ENCODE results near the gene UBD. TPM values are rescaled to one million over a fixed set of nuclear protein-coding genes. Genes with fewer than 3 reads are reported as not detected.

UBD gene
- polyA plus RNA-seq, 2 of the 4 experiments (the other 2 are of a cell fraction) = 0.19 to 0.41 TPM

GRCh38 chr6:29517245-29517644 lies 42.3 kb downstream of the UBD start:
- ATAC-seq = no peak
- CTCF ChIA-PET = interaction anchor here (0.6 to 1.3 kb wide), 2 partner anchors 8 to 30 kb away, joined by 3 to 5 read pairs; no protein-coding TSS in a partner anchor

GRCh38 chr6:29516108-29516507 lies 43.4 kb downstream of the UBD start:
- POLR2A ChIA-PET = no interaction called here
- H3K9me3 ChIP-seq = no peaks in the 10 kb centered on the region
- FAIRE-seq (no peak), ATAC-seq (peak in 1 of 2 experiments; percentile 42; a peak in 1 of 6 replicates), DNase-seq (ENCODE audit: low read depth in 1 of 2, low spot score in 1 of 2) (peak in 1 of 2 experiments; percentile 5)
- no peaks in the 10 kb centered on the region for H3K4me1 ChIP-seq
- H3K27ac ChIP-seq = no peak overlapping the region
- CTCF ChIA-PET = interaction anchor here (1.3 kb wide), 1 partner anchor 9 kb away, joined by 5 read pairs; no protein-coding TSS in a partner anchor
- no peak overlapping the region for H3K4me2 ChIP-seq
- 4% methylated on average over 6 of the region's 6 CpGs for WGBS (ENCODE audit: missing lambda C conversion rate)
- H3K4me3 ChIP-seq = no peak overlapping the region
- TF ChIP-seq MYC (IDR thresholded peaks at IDR 0.05; ENCODE audit: borderline replicate concordance, low read length) (no peak), RNF2 (IDR thresholded peaks at IDR 0.05; ENCODE audit: borderline replicate concordance, low read depth) (no peak), HOXA7 (CRISPR knock-in tag; IDR thresholded peaks at IDR 0.05) (no peak), REST (IDR thresholded peaks at IDR 0.05) (no peak), EHF (CRISPR knock-in tag; IDR thresholded peaks at IDR 0.05) (no peak), CBX8 (IDR thresholded peaks at IDR 0.05) (no peak), SREBF2 (IDR thresholded peaks at IDR 0.05) (no peak), NPAS2 (CRISPR knock-in tag; IDR thresholded peaks at IDR 0.05; ENCODE audit: borderline replicate concordance) (no peak), PHF8 (IDR thresholded peaks at IDR 0.05; ENCODE audit: borderline replicate concordance, low read depth) (no peak), ELK1 (IDR thresholded peaks at IDR 0.05; ENCODE audit: low read depth, low read length) (no peak), ZNF302 (CRISPR knock-in tag; IDR thresholded peaks at IDR 0.05) (no peak), RCOR1 (IDR thresholded peaks at IDR 0.05; ENCODE audit: low read depth, low read length) (no peak), ZFP36 (IDR thresholded peaks at IDR 0.05; ENCODE audit: borderline replicate concordance, partially characterized antibody) (no peak), ATOH8 (CRISPR knock-in tag; IDR thresholded peaks at IDR 0.05; ENCODE audit: low read depth) (no peak)

More at GRCh38 chr6:29517245-29517644, 42.3 kb downstream of the UBD start:
- POLR2A ChIA-PET = no interaction called here
- TF ChIP-seq SMC3 (IDR thresholded peaks at IDR 0.05) = no peak
- no peak for TF ChIP-seq POLR2AphosphoS2 (conservative IDR thresholded peaks at IDR 0.05; ENCODE audit: low read length)
- TF ChIP-seq PBX3 (IDR thresholded peaks at IDR 0.05) = no peak
- no peak for TF ChIP-seq ZFP36 (IDR thresholded peaks at IDR 0.05; ENCODE audit: borderline replicate concordance, partially characterized antibody)
- TF ChIP-seq KDM1A (IDR thresholded peaks at IDR 0.05; ENCODE audit: low read depth) = no peak
- TF ChIP-seq POLR2A (IDR thresholded peaks at IDR 0.05; ENCODE audit: low read length) = no peak
- TF ChIP-seq HOXB13 (CRISPR knock-in tag; IDR thresholded peaks at IDR 0.05; ENCODE audit: low read depth) = no peak
- no peak for TF ChIP-seq JUN (IDR thresholded peaks at IDR 0.05)
- TF ChIP-seq GATA3 (IDR thresholded peaks at IDR 0.05; ENCODE audit: borderline replicate concordance) = no peak
- no peak for TF ChIP-seq CTCF (IDR thresholded peaks at IDR 0.05)
- TF ChIP-seq EP300 (IDR thresholded peaks at IDR 0.05) = no peak
- no peak for TF ChIP-seq HDAC2 (IDR thresholded peaks at IDR 0.05)
- TF ChIP-seq E2F6 (IDR thresholded peaks at IDR 0.05; ENCODE audit: borderline replicate concordance, low read depth) = no peak
- no peak for TF ChIP-seq HOXB5 (CRISPR knock-in tag; IDR thresholded peaks at IDR 0.05)
- no peak for TF ChIP-seq PHF8 (IDR thresholded peaks at IDR 0.05; ENCODE audit: borderline replicate concordance, low read depth)
- no peak for TF ChIP-seq ZSCAN20 (CRISPR knock-in tag; IDR thresholded peaks at IDR 0.05)
- Histone ChIP-seq H3K4me1 (no peaks in the 10 kb centered on the region), H3K9me3 (no peaks in the 10 kb centered on the region), H3K4me3 (no peak overlapping the region), H3K27ac (no peak overlapping the region), H3K4me2 (no peak overlapping the region)
- DNase-seq (ENCODE audit: low read depth in 1 of 2, low spot score in 1 of 2) (no peak), FAIRE-seq (no peak)
- no CpG with 5 or more reads among the region's 1 CpG for WGBS (ENCODE audit: missing lambda C conversion rate)

Measured in A549 (cell line).